Measurements from ENCODE around the gene NPIPB2. TPM values are rescaled to one million over a fixed set of nuclear protein-coding genes. Genes with fewer than 3 reads are reported as not detected.
"Not testable (repeated sequence)": the region's sequence is repeated elsewhere in the genome, so short reads cannot be mapped to it uniquely, and the experiment has no call there.

The NPIPB2 gene
- total RNA-seq, 5 donors from 2014 or later (not counting 1 experiment from before 2014, with no cell fraction given): 14.6 to 23.1 (median 19.5) TPM

DNA sequence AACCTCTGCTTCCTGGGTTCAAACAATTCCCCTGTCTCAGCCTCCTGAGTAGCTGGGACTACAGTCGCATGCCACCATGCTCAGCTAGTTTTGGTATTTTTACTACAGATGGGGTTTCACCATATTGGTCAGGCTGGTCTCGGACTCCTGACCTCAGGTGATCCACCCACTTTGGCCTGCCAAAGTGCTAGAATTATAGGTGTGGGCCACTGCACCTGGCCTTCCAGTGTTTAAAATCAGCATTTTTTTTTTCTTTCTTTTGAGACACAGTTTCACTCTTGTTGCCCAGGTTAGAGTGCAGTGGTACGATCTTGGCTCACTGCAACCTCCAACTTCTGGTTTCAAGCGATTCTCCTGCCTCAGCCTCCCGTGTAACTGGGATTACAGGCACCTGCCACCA lies 28.4 kb upstream of the NPIPB2 start:
- H3K27ac ChIP-seq (ENCODE audit: low read length); H3K9me3 ChIP-seq; H3K9me3 Mint-ChIP-seq; CTCF ChIA-PET; H3K4me3 Mint-ChIP-seq; H3K27ac Mint-ChIP-seq; H3K4me3 ChIP-seq (ENCODE audit: control insufficient read depth in 1 of 2, extremely low read depth in 1 of 2, low read length in 1 of 2); H3K36me3 ChIP-seq (ENCODE audit: control insufficient read depth in 2 of 2, extremely low read depth in 1 of 2, insufficient read depth in 1 of 2, low read length in 1 of 2); POLR2A ChIA-PET; H3K36me3 Mint-ChIP-seq; H3K4me1 ChIP-seq (ENCODE audit: control insufficient read depth in 1 of 2, extremely low read depth in 1 of 2, insufficient read depth in 2 of 2, low read length in 2 of 2); DNase-seq; H3K27me3 ChIP-seq (replicated peaks in 1 of 2; ENCODE audit: control insufficient read depth in 2 of 2, extremely low read depth in 1 of 2, insufficient read depth in 2 of 2, low read length in 1 of 2); ATAC-seq (replicated peaks in 1 of 4); H3K4me1 Mint-ChIP-seq; H3K27me3 Mint-ChIP-seq: not testable (repeated sequence)
- 67% methylated on average over 3 of the region's 5 CpGs for WGBS (ENCODE audit: insufficient coverage)

DNA sequence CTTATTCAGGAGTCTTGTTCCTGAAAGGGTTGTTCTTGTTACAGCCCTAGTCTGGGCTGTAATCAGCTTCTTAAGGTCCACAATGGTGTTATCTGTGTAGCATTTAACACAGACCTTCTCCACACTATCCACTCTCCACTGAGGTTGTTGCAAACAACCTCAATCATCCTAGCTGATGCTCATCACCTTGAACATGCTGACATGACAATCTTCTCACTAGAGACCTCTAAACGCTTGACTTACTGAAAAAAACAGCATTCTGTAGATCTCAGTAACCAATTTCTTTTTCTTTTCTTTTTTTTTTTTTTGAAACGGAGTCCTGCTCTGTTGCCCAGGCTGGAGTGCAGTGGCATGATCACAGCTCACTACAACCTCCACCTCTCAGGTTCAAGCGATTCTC lies 26.7 kb upstream of the NPIPB2 start:
- no peak overlapping the region for H3K4me3 Mint-ChIP-seq
- no peak overlapping the region for H3K27ac ChIP-seq (ENCODE audit: low read length)
- H3K27ac Mint-ChIP-seq: no peak overlapping the region
- 100% methylated on average over 1 of the region's 3 CpGs for WGBS (ENCODE audit: insufficient coverage)
- ChIA-PET CTCF (no interaction called here), POLR2A (interaction anchor here in 1 of 2 donors (0.6 kb wide), 1 partner anchor 60 kb away, joined by 3 read pairs; no protein-coding TSS in a partner anchor)
- no peaks in the 10 kb centered on the region for H3K36me3 ChIP-seq (ENCODE audit: control insufficient read depth in 2 of 2, extremely low read depth in 1 of 2, insufficient read depth in 1 of 2, low read length in 1 of 2)
- no peaks in the 10 kb centered on the region for H3K4me1 ChIP-seq (ENCODE audit: control insufficient read depth in 1 of 2, extremely low read depth in 1 of 2, insufficient read depth in 2 of 2, low read length in 2 of 2)
- H3K4me3 ChIP-seq (ENCODE audit: control insufficient read depth in 1 of 2, extremely low read depth in 1 of 2, low read length in 1 of 2): no peak overlapping the region
- no peaks in the 10 kb centered on the region for H3K9me3 Mint-ChIP-seq
- no peak for ATAC-seq (replicated peaks in 1 of 4)
- H3K27me3 Mint-ChIP-seq: peaks cover 0 to 2% of the 10 kb centered on the region in 2 donors
- no peaks in the 10 kb centered on the region for H3K9me3 ChIP-seq
- no peaks in the 10 kb centered on the region for H3K36me3 Mint-ChIP-seq
- H3K27me3 ChIP-seq (replicated peaks in 1 of 2; ENCODE audit: control insufficient read depth in 2 of 2, extremely low read depth in 1 of 2, insufficient read depth in 2 of 2, low read length in 1 of 2): no peaks in the 10 kb centered on the region
- DNase-seq: no peak
- peaks cover 0 to 5% (median 0%) of the 10 kb centered on the region in 3 donors for H3K4me1 Mint-ChIP-seq

DNA sequence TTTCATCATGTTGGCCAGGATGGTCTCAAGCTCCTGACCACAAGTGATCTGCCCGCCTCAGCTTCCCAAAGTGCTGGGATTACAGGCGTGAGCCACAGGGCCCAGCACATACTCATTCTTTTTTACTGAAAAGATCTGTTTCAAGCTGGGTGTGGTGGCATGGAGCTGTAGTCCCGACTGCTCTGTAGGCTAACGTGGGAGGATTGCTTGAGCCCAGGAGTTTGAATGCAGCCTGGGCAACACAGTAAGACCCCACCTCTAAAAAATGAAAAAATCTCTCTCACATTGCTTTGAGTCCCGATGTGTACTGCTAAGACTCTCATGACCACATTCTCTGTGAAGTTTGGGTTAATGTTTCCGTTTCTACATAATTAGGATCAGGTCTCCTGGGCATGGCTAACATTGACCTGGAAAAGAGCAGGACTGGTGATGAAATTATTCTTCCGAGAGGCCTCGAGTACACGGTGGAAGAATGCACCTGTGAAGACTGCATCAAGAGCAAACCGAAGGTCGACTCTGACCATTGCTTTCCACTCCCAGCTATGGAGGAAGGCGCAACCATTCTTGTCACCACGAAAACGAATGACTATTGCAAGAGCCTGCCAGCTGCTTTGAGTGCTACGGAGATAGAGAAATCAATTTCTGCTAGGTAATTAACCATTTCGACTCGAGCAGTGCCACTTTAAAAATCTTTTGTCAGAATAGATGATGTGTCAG lies 25.5 kb upstream of the NPIPB2 start:
- H3K27ac Mint-ChIP-seq: no peak overlapping the region
- H3K27ac ChIP-seq (ENCODE audit: low read length): no peak overlapping the region
- peaks cover 0 to 3% of the 10 kb centered on the region in 2 donors for H3K27me3 Mint-ChIP-seq
- H3K9me3 ChIP-seq: no peaks in the 10 kb centered on the region
- WGBS (ENCODE audit: insufficient coverage): 88% methylated on average over 11 of the region's 17 CpGs
- POLR2A ChIA-PET: no interaction called here
- no peak for DNase-seq
- H3K36me3 Mint-ChIP-seq: no peaks in the 10 kb centered on the region
- peaks cover 0 to 5% (median 0%) of the 10 kb centered on the region in 3 donors for H3K4me1 Mint-ChIP-seq
- no peaks in the 10 kb centered on the region for H3K9me3 Mint-ChIP-seq
- no peak overlapping the region for H3K4me3 ChIP-seq (ENCODE audit: control insufficient read depth in 1 of 2, extremely low read depth in 1 of 2, low read length in 1 of 2)
- no peak for ATAC-seq (replicated peaks in 1 of 4)
- no peaks in the 10 kb centered on the region for H3K4me1 ChIP-seq (ENCODE audit: control insufficient read depth in 1 of 2, extremely low read depth in 1 of 2, insufficient read depth in 2 of 2, low read length in 2 of 2)
- H3K36me3 ChIP-seq (ENCODE audit: control insufficient read depth in 2 of 2, extremely low read depth in 1 of 2, insufficient read depth in 1 of 2, low read length in 1 of 2): no peaks in the 10 kb centered on the region
- no peak overlapping the region for H3K4me3 Mint-ChIP-seq
- H3K27me3 ChIP-seq (replicated peaks in 1 of 2; ENCODE audit: control insufficient read depth in 2 of 2, extremely low read depth in 1 of 2, insufficient read depth in 2 of 2, low read length in 1 of 2): no peaks in the 10 kb centered on the region
- CTCF ChIA-PET: no interaction called here

GRCh38 chr16:11966173-11966572 lies 24.3 kb upstream of the NPIPB2 start:
- peaks cover 0 to 3% of the 10 kb centered on the region in 2 donors for H3K27me3 Mint-ChIP-seq
- Histone ChIP-seq H3K36me3 (ENCODE audit: control insufficient read depth in 2 of 2, extremely low read depth in 1 of 2, insufficient read depth in 1 of 2, low read length in 1 of 2) (no peaks in the 10 kb centered on the region), H3K27me3 (replicated peaks in 1 of 2; ENCODE audit: control insufficient read depth in 2 of 2, extremely low read depth in 1 of 2, insufficient read depth in 2 of 2, low read length in 1 of 2) (no peaks in the 10 kb centered on the region), H3K9me3 (no peaks in the 10 kb centered on the region), H3K4me3 (ENCODE audit: control insufficient read depth in 1 of 2, extremely low read depth in 1 of 2, low read length in 1 of 2) (no peak overlapping the region), H3K4me1 (ENCODE audit: control insufficient read depth in 1 of 2, extremely low read depth in 1 of 2, insufficient read depth in 2 of 2, low read length in 2 of 2) (no peaks in the 10 kb centered on the region), H3K27ac (ENCODE audit: low read length) (no peak overlapping the region)
- WGBS (ENCODE audit: insufficient coverage): 79% methylated on average over 2 of the region's 7 CpGs
- CTCF ChIA-PET: no interaction called here
- H3K4me1 Mint-ChIP-seq: peaks cover 0 to 5% (median 0%) of the 10 kb centered on the region in 3 donors
- H3K27ac Mint-ChIP-seq: no peak overlapping the region
- no peak overlapping the region for H3K4me3 Mint-ChIP-seq
- no peaks in the 10 kb centered on the region for H3K36me3 Mint-ChIP-seq
- DNase-seq: no peak
- POLR2A ChIA-PET: no interaction called here
- ATAC-seq (replicated peaks in 1 of 4): no peak
- H3K9me3 Mint-ChIP-seq: no peaks in the 10 kb centered on the region

GRCh38 chr16:11964761-11965551 lies 23.1 kb upstream of the NPIPB2 start, which contains the start of gene TNFRSF17:
Gene TNFRSF17 (plus strand): TSS chr16:11965210. CDS start chr16:11965325, 115 bp downstream.
- Histone ChIP-seq H3K27me3 (replicated peaks in 1 of 2; ENCODE audit: control insufficient read depth in 2 of 2, extremely low read depth in 1 of 2, insufficient read depth in 2 of 2, low read length in 1 of 2) (no peaks in the 10 kb centered on the region), H3K4me1 (ENCODE audit: control insufficient read depth in 1 of 2, extremely low read depth in 1 of 2, insufficient read depth in 2 of 2, low read length in 2 of 2) (no peaks in the 10 kb centered on the region), H3K36me3 (ENCODE audit: control insufficient read depth in 2 of 2, extremely low read depth in 1 of 2, insufficient read depth in 1 of 2, low read length in 1 of 2) (no peaks in the 10 kb centered on the region), H3K4me3 (ENCODE audit: control insufficient read depth in 1 of 2, extremely low read depth in 1 of 2, low read length in 1 of 2) (no peak within 1 kb of the TSS), H3K27ac (ENCODE audit: low read length) (no peak within 1 kb of the TSS), H3K9me3 (no peaks in the 10 kb centered on the region)
- CTCF ChIA-PET: no interaction called here
- Mint-ChIP-seq H3K27ac (no peak within 1 kb of the TSS), H3K4me1 (peaks cover 0 to 5% (median 0%) of the 10 kb centered on the region in 3 donors), H3K9me3 (no peaks in the 10 kb centered on the region), H3K27me3 (peaks cover 0 to 3% of the 10 kb centered on the region in 2 donors), H3K36me3 (no peaks in the 10 kb centered on the region), H3K4me3 (no peak within 1 kb of the TSS)
- 89% methylated on average over 5 of the region's 9 CpGs for WGBS (ENCODE audit: insufficient coverage)
- ATAC-seq (replicated peaks in 1 of 4) (no peak), DNase-seq (no peak)
- POLR2A ChIA-PET: interaction anchor here (0.6 to 0.7 kb wide), 3 partner anchors 18 to 81 kb away, joined by 3 to 5 read pairs (median 3); no protein-coding TSS in a partner anchor

GRCh38 chr16:11963706-11964105 lies 21.9 kb upstream of the NPIPB2 start:
- WGBS (ENCODE audit: insufficient coverage): no CpG with 5 or more reads among the region's 6 CpGs
- Histone ChIP-seq H3K4me1 (ENCODE audit: control insufficient read depth in 1 of 2, extremely low read depth in 1 of 2, insufficient read depth in 2 of 2, low read length in 2 of 2) (no peaks in the 10 kb centered on the region), H3K27me3 (replicated peaks in 1 of 2; ENCODE audit: control insufficient read depth in 2 of 2, extremely low read depth in 1 of 2, insufficient read depth in 2 of 2, low read length in 1 of 2) (no peaks in the 10 kb centered on the region), H3K27ac (ENCODE audit: low read length) (no peak overlapping the region), H3K4me3 (ENCODE audit: control insufficient read depth in 1 of 2, extremely low read depth in 1 of 2, low read length in 1 of 2) (no peak overlapping the region), H3K9me3 (no peaks in the 10 kb centered on the region), H3K36me3 (ENCODE audit: control insufficient read depth in 2 of 2, extremely low read depth in 1 of 2, insufficient read depth in 1 of 2, low read length in 1 of 2) (no peaks in the 10 kb centered on the region)
- ChIA-PET POLR2A (interaction anchor here in 1 of 2 donors (0.6 kb wide), 1 partner anchor 215 kb away, joined by 3 read pairs; no protein-coding TSS in a partner anchor), CTCF (no interaction called here)
- DNase-seq (no peak), ATAC-seq (replicated peaks in 1 of 4) (no peak)
- Mint-ChIP-seq H3K4me3 (no peak overlapping the region), H3K4me1 (peaks cover 0 to 5% (median 0%) of the 10 kb centered on the region in 3 donors), H3K27me3 (peaks cover 0 to 3% of the 10 kb centered on the region in 2 donors), H3K36me3 (no peaks in the 10 kb centered on the region), H3K27ac (no peak overlapping the region), H3K9me3 (no peaks in the 10 kb centered on the region)

All from T-cell (primary cell).